ENCODE results near the gene ITPK1.

GRCh38 chr14:93027810-93028723, 87.7 kb downstream of the ITPK1 start:
- TF ChIP-seq CTCF (IDR thresholded peaks at IDR 0.05) (no peak), ELK1 (IDR thresholded peaks at IDR 0.05; ENCODE audit: low read depth, low read length) (no peak)
